ENCODE data around the gene STX4. TPM values are rescaled to one million over a fixed set of nuclear protein-coding genes. Genes with fewer than 3 reads are reported as not detected.
A peak's percentile ranks its signal among the peaks of the same experiment; 100 is the strongest.

The STX4 gene
- total RNA-seq, 1 donor from 2014 or later, result 21.9 TPM

GRCh38 chr16:31031276-31031675 is 2.1 kb upstream of the STX4 start:
- H3K27ac Mint-ChIP-seq (ENCODE audit: unreplicated experiment), result no peak overlapping the region
- TF ChIP-seq, protein P1, sequence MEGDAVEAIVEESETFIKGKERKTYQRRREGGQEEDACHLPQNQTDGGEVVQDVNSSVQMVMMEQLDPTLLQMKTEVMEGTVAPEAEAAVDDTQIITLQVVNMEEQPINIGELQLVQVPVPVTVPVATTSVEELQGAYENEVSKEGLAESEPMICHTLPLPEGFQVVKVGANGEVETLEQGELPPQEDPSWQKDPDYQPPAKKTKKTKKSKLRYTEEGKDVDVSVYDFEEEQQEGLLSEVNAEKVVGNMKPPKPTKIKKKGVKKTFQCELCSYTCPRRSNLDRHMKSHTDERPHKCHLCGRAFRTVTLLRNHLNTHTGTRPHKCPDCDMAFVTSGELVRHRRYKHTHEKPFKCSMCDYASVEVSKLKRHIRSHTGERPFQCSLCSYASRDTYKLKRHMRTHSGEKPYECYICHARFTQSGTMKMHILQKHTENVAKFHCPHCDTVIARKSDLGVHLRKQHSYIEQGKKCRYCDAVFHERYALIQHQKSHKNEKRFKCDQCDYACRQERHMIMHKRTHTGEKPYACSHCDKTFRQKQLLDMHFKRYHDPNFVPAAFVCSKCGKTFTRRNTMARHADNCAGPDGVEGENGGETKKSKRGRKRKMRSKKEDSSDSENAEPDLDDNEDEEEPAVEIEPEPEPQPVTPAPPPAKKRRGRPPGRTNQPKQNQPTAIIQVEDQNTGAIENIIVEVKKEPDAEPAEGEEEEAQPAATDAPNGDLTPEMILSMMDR (conservative IDR thresholded peaks at IDR 0.05), result no peak
- H3K27me3 Mint-ChIP-seq (ENCODE audit: low read depth), result no peaks in the 10 kb centered on the region
- peaks cover 16% of the 10 kb centered on the region for H3K4me1 Mint-ChIP-seq
- no peaks in the 10 kb centered on the region for H3K9me3 Mint-ChIP-seq
- H3K4me3 Mint-ChIP-seq, result peak overlapping the region; percentile 97
- DNase-seq (ENCODE audit: low read depth, low spot score), result no peak
- no peaks in the 10 kb centered on the region for H3K36me3 Mint-ChIP-seq (ENCODE audit: low read depth)

- no peaks in the 10 kb centered on the region for H3K9me3 Mint-ChIP-seq
- peak overlapping the region; percentile 84 for H3K27ac Mint-ChIP-seq (ENCODE audit: unreplicated experiment)
- no peaks in the 10 kb centered on the region for H3K27me3 Mint-ChIP-seq (ENCODE audit: low read depth)
- peaks cover 2% of the 10 kb centered on the region for H3K36me3 Mint-ChIP-seq (ENCODE audit: low read depth)
- H3K4me3 Mint-ChIP-seq, result peak overlapping the region; percentile 97
- peaks cover 16% of the 10 kb centered on the region for H3K4me1 Mint-ChIP-seq
- peak; percentile 78 for DNase-seq (ENCODE audit: low read depth, low spot score)
- TF ChIP-seq, protein P1 (conservative IDR thresholded peaks at IDR 0.05), result no peak
Observed at GRCh38 chr16:31033709-31034492, 543 bp downstream of the STX4 start.

GRCh38 chr16:31036691-31037090 is 3.3 kb downstream of the STX4 start:
- Mint-ChIP-seq H3K9me3 (no peaks in the 10 kb centered on the region), H3K4me3 (peak overlapping the region; percentile 47), H3K27me3 (ENCODE audit: low read depth) (no peaks in the 10 kb centered on the region), H3K27ac (ENCODE audit: unreplicated experiment) (no peak overlapping the region), H3K36me3 (ENCODE audit: low read depth) (peaks cover 2% of the 10 kb centered on the region), H3K4me1 (peaks cover 16% of the 10 kb centered on the region)
- no peak for DNase-seq (ENCODE audit: low read depth, low spot score)
- TF ChIP-seq, protein P1 (conservative IDR thresholded peaks at IDR 0.05), result no peak

DNA sequence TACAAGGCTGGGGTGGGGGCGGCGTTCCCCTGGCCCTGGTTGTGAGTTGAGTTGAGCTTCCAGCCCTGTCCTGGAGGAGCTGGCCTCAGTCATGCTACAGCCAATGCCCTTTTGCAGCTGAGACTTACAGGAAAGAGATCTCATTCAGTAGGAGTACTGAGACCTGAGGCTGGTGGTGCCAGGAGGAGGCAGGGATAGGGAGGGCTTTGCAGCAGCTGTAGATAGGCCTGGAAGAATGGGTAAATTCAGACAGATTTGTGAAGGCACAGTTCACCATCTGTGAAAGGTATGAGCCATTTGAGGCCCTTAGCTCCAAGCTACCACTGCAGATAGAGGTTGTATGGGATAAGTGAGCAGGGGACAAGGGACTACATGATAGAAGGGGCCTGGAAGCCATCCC is 5.6 kb downstream of the STX4 start:
- TF ChIP-seq, protein P1 (conservative IDR thresholded peaks at IDR 0.05), result no peak
- Mint-ChIP-seq H3K4me3 (peak overlapping the region; percentile 23), H3K27me3 (ENCODE audit: low read depth) (no peaks in the 10 kb centered on the region), H3K9me3 (no peaks in the 10 kb centered on the region), H3K36me3 (ENCODE audit: low read depth) (peaks cover 2% of the 10 kb centered on the region), H3K4me1 (peaks cover 4% of the 10 kb centered on the region), H3K27ac (ENCODE audit: unreplicated experiment) (no peak overlapping the region)
- DNase-seq (ENCODE audit: low read depth, low spot score), result no peak

DNA sequence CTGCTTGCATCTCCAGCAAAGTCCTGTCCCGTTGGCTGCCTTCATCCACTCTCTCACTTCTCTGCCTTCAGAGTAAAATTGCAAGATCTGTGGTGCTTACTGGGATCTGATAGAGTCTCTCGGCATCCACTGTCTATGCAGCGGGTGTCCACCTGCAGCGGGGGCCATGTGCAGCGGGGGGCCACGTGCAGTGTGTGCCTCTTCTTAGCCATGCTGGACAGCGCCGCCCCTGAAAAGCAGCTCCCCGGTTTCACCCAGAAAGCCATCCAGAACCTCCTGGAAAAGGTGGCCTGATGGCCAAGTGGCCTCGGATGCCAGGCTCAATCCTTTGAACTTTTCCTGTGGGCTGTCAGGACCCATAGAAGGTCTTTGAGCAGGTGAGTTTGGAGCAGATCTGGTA is 9.5 kb downstream of the STX4 start:
- no peak for DNase-seq (ENCODE audit: low read depth, low spot score)
- Mint-ChIP-seq H3K4me3 (no peak overlapping the region), H3K27me3 (ENCODE audit: low read depth) (no peaks in the 10 kb centered on the region), H3K9me3 (no peaks in the 10 kb centered on the region), H3K36me3 (ENCODE audit: low read depth) (no peaks in the 10 kb centered on the region), H3K4me1 (no peaks in the 10 kb centered on the region), H3K27ac (ENCODE audit: unreplicated experiment) (no peak overlapping the region)
- TF ChIP-seq, protein P1 (conservative IDR thresholded peaks at IDR 0.05), result no peak

Measured in neural crest cell (in vitro differentiated cells).